PC-9 (cell line): ENCODE results near the gene MACROD2. TPM values are rescaled to one million over a fixed set of nuclear protein-coding genes. Genes with fewer than 3 reads are reported as not detected.

Experiments used
- BruUV-seq: library from RNA; stranded (reverse); fragments of 400-500 nt; replicated peaks from 2 replicates; lab custom pipeline; 2021; lab: Mats Ljungman, UMichigan
- CTCF ChIA-PET: fragments of 300-600 bp; sonication (Branson Sonifier 250); formaldehyde crosslinking; loops from one replicate; lab custom pipeline; 2022; ENCODE audit warnings: antibody characterized with exemption; lab: Charles Lee
- POLR2A ChIA-PET: fragments of 300-600 bp; sonication (Branson Sonifier 250); formaldehyde crosslinking; loops from one replicate; lab custom pipeline; 2022; ENCODE audit warnings: antibody characterized with exemption; ENCODE audit not compliant: unreplicated experiment; lab: Charles Lee
- DNase-seq, 2 experiments: peaks; one replicate each; pipeline versions ENCODE4 v3.0.0 to v3.0.0-alpha.2; 2015 to 2022; ENCODE audit warnings: mixed read lengths in 1 of 2
- H2AFZ ChIP-seq: fragments of 200-600 bp; sonication (generic); 2 replicates; pipeline ENCODE4 v1.8.1; 2017; ENCODE audit warnings: antibody characterized with exemption
- H3F3A ChIP-seq: fragments of 200-600 bp; sonication (generic); 2 replicates; pipeline ENCODE4 v1.8.1; 2017; ENCODE audit warnings: antibody characterized with exemption, mild to moderate bottlenecking, low read depth; ENCODE audit not compliant: insufficient read depth
- H3K27ac ChIP-seq: fragments of 200-600 bp; sonication (generic); 2 replicates; pipeline ENCODE4 v1.6.1; 2016; ENCODE audit warnings: mixed run types
- H3K27me3 ChIP-seq: fragments of 200-600 bp; sonication (generic); 2 replicates; pipeline ENCODE4 v1.6.1; 2016; ENCODE audit warnings: low read depth, mixed run types; ENCODE audit not compliant: insufficient read depth
- H3K36me3 ChIP-seq: fragments of 200-600 bp; sonication (generic); 2 replicates; pipeline ENCODE4 v1.6.1; 2016; ENCODE audit warnings: low read depth, mixed run types
- H3K4me1 ChIP-seq: fragments of 200-600 bp; sonication (generic); replicated peaks from 2 replicates; pipeline ENCODE4 v1.6.1; 2016; ENCODE audit warnings: mixed run types; ENCODE audit not compliant: insufficient read depth
- H3K4me2 ChIP-seq: fragments of 200-600 bp; sonication (generic); 2 replicates; pipeline ENCODE4 v1.6.1; 2017; ENCODE audit warnings: mixed run types
- H3K4me3 ChIP-seq: fragments of 200-600 bp; sonication (generic); 2 replicates; pipeline ENCODE4 v1.6.1; 2016; ENCODE audit warnings: mixed run types
- H3K79me2 ChIP-seq: fragments of 200-600 bp; sonication (generic); 2 replicates; pipeline ENCODE4 v1.6.1; 2017; ENCODE audit warnings: low read depth, mixed run types
- H3K9me2 ChIP-seq: fragments of 200-600 bp; sonication (generic); 2 replicates; pipeline ENCODE4 v1.8.1; 2017; ENCODE audit warnings: mild to moderate bottlenecking; ENCODE audit not compliant: insufficient read depth
- H3K9me3 ChIP-seq: fragments of 200-600 bp; sonication (generic); 2 replicates; pipeline ENCODE4 v1.8.1; 2016; ENCODE audit warnings: low read depth; ENCODE audit not compliant: insufficient read depth
- H4K20me1 ChIP-seq: fragments of 200-600 bp; sonication (generic); 2 replicates; pipeline ENCODE4 v1.8.1; 2017; ENCODE audit not compliant: insufficient read depth
- CTCF ChIP-seq: fragments of 200-600 bp; sonication (generic); conservative IDR thresholded peaks from 2 replicates; pipeline ENCODE4 v1.6.1; 2017; ENCODE audit warnings: mixed run types, antibody characterized with exemption, mild to moderate bottlenecking, moderate library complexity
- EZH2 ChIP-seq: fragments of 200-600 bp; sonication (generic); IDR thresholded peaks from 2 replicates; pipeline ENCODE4 v1.8.0; 2017; ENCODE audit warnings: antibody characterized with exemption, low read depth
- intact Hi-C: fragments of 100-400 bp; cut with micrococcal nuclease; formaldehyde crosslinking; loops from one replicate; pipeline ENCODE4 v1.10.0; 2022; ENCODE audit not compliant: unreplicated experiment
- total RNA-seq: library from RNA; stranded (reverse); gene quantifications from 2 replicates; pipeline ENCODE4 v1.2.3, GENCODE V29; 2021

Gene MACROD2
- total RNA-seq, 1 experiment from 2014 or later, result 11.4 TPM

GRCh38 chr20:15205028-15205427 lies 1209.7 kb downstream of the MACROD2 start:
- no peak for DNase-seq
- H3K27me3 ChIP-seq, result no peaks in the 10 kb centered on the region
- H3K4me2 ChIP-seq, result no peak overlapping the region
- no peaks in the 10 kb centered on the region for H4K20me1 ChIP-seq
- BruUV-seq, result no TSS peak
- H3K9me3 ChIP-seq, result 0 out of 2 replicates have a peak, but pooled peaks cover 5% of the 10 kb centered on the region
- no peak overlapping the region for H3K4me3 ChIP-seq
- no peak overlapping the region for H3K27ac ChIP-seq
- H3K36me3 ChIP-seq, result no peaks in the 10 kb centered on the region
- H3F3A ChIP-seq, result no peaks in the 10 kb centered on the region
- ChIA-PET POLR2A (no interaction called here), CTCF (no interaction called here)
- no peak overlapping the region for H2AFZ ChIP-seq
- no peaks in the 10 kb centered on the region for H3K9me2 ChIP-seq
- TF ChIP-seq EZH2 (no peak), CTCF (no peak)
- intact Hi-C loops, result no loop called here
- H3K79me2 ChIP-seq, result no peaks in the 10 kb centered on the region
- H3K4me1 ChIP-seq, result no peaks in the 10 kb centered on the region; the same call in 1 of the 2 replicates

- Histone ChIP-seq H3K27ac (no peak overlapping the region), H4K20me1 (no peaks in the 10 kb centered on the region), H3K9me3 (0 out of 2 replicates have a peak, but pooled peaks cover 5% of the 10 kb centered on the region), H3K36me3 (no peaks in the 10 kb centered on the region), H2AFZ (no peak overlapping the region), H3F3A (no peaks in the 10 kb centered on the region), H3K4me2 (no peak overlapping the region), H3K4me3 (no peak overlapping the region), H3K79me2 (no peaks in the 10 kb centered on the region), H3K27me3 (no peaks in the 10 kb centered on the region), H3K4me1 (no peaks in the 10 kb centered on the region), H3K9me2 (no peaks in the 10 kb centered on the region)
- CTCF ChIA-PET, result no interaction called here
- intact Hi-C loops, result no loop called here
- TF ChIP-seq EZH2, result no peak
- TF ChIP-seq CTCF, result no peak
- POLR2A ChIA-PET, result no interaction called here
- no TSS peak for BruUV-seq
- no peak for DNase-seq
Observed at GRCh38 chr20:15205719-15206118, 1210.4 kb downstream of the MACROD2 start.

GRCh38 chr20:15209537-15209936 lies 1214.2 kb downstream of the MACROD2 start:
- no peak overlapping the region for H3K27ac ChIP-seq
- no peak for DNase-seq
- 0 out of 2 replicates have a peak, but pooled peaks cover 5% of the 10 kb centered on the region for H3K9me3 ChIP-seq
- no peaks in the 10 kb centered on the region for H3K36me3 ChIP-seq
- no peak overlapping the region for H3K4me2 ChIP-seq
- no TSS peak for BruUV-seq
- H3K4me1 ChIP-seq, result no peaks in the 10 kb centered on the region
- no peaks in the 10 kb centered on the region for H3K9me2 ChIP-seq
- TF ChIP-seq CTCF (no peak), EZH2 (no peak)
- intact Hi-C loops, result no loop called here
- no peaks in the 10 kb centered on the region for H3F3A ChIP-seq
- no peak overlapping the region for H2AFZ ChIP-seq
- H3K27me3 ChIP-seq, result no peaks in the 10 kb centered on the region
- POLR2A ChIA-PET, result no interaction called here
- CTCF ChIA-PET, result no interaction called here
- H3K4me3 ChIP-seq, result no peak overlapping the region
- no peaks in the 10 kb centered on the region for H3K79me2 ChIP-seq
- H4K20me1 ChIP-seq, result no peaks in the 10 kb centered on the region
